ENCODE measurements around the gene GPR62.
"Not testable (repeated sequence)": the region's sequence is repeated elsewhere in the genome, so short reads cannot be mapped to it uniquely, and the experiment has no call there.

DNA sequence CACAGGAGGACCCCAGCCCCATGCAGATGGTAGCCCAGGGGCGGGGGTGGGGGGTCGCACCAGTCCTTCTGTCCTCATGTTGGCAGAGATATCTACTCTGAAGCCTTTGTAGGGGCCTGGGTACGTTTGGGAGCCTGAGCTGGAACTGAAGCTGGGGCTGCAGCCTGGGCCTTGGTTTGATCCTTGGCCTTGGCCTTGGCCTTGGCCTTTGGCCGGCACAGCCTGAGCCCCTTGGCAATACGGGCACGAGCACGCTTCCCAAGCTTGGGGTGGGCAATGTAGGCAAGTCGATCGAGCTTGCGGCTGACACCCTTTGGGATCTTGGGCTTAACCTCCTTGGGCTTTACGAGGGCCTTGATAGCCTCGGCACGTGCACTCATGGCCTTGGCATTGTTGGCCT is 38.5 kb downstream of the GPR62 start:
- TF ChIP-seq POLR2A (IDR thresholded peaks at IDR 0.05; ENCODE audit: low read length); GATA1 (IDR thresholded peaks at IDR 0.05; ENCODE audit: low read depth, low read length): not testable (repeated sequence)
